K562 (cell line): ENCODE results near the gene ITGA1. TPM values are rescaled to one million over a fixed set of nuclear protein-coding genes. Genes with fewer than 3 reads are reported as not detected.

Source experiments
- ATAC-seq: fragments of 200-7000 bp; cut with Tn5 transposase; 3 replicates; pipeline ENCODE4 v1.9.1; 2020; ENCODE audit warnings: moderate library complexity
- BruUV-seq: library from RNA; stranded (reverse); fragments of 400-500 nt; replicated peaks from 2 replicates; lab custom pipeline; 2021; lab: Mats Ljungman, UMichigan
- CTCF ChIA-PET: fragments of 300-600 bp; formaldehyde crosslinking; extraction: SDS; loops from one replicate; lab custom pipeline; 2021; ENCODE audit warnings: low intra/inter-chr PET ratio; lab: Yijun Ruan, JAX
- POLR2A ChIA-PET: fragments of 300-600, 350-650 bp; sonication (Branson Sonifier 250); formaldehyde crosslinking; extraction: SDS; loops from one replicate; lab custom pipeline; 2021; ENCODE audit warnings: antibody characterized with exemption, inconsistent platforms; lab: Yijun Ruan, JAX
- DNase-seq, 4 experiments: peaks; one replicate each; pipeline versions ENCODE4 v3.0.0 to v3.0.0-alpha.2; 2011 to 2018; ENCODE audit warnings: low spot score in 3 of 4, mixed read lengths in 3 of 4; ENCODE audit errors: extremely low read depth in 1 of 4
- FAIRE-seq: peaks from 2 replicates; lab custom pipeline; 2011; peaks lifted over from hg19 to GRCh38; lab: Jason Lieb, UNC
- H2AFZ ChIP-seq: 2 replicates; pipeline ENCODE4 v1.6.0; 2011; ENCODE audit warnings: low read depth, low read length, control low read depth, inconsistent platforms
- H3K27ac ChIP-seq: fragments of 200-600 bp; 3 replicates; pipeline ENCODE4 v1.8.0; 2011; ENCODE audit warnings: low read depth, mild to moderate bottlenecking, control low read depth, inconsistent platforms, low read length, moderate library complexity, mixed read lengths; ENCODE audit errors: extremely low read depth
- H3K27me3 ChIP-seq, 2 experiments: fragments of 300-600 bp in 1 of 2; 2 replicates in 1 of 2; 3 replicates in 1 of 2; pipeline versions ENCODE4 v1.6.0 to v1.8.0; 2011; ENCODE audit warnings: inconsistent platforms in 2 of 2, low read length in 2 of 2, mild to moderate bottlenecking in 1 of 2, mixed read lengths in 1 of 2, moderate library complexity in 1 of 2; ENCODE audit not compliant: control insufficient read depth in 2 of 2, insufficient read depth in 2 of 2
- H3K36me3 ChIP-seq: fragments of 300-600 bp; 3 replicates; pipeline ENCODE4 v1.8.0; 2011; ENCODE audit warnings: mild to moderate bottlenecking, low read length, inconsistent platforms; ENCODE audit not compliant: control insufficient read depth, insufficient read depth
- H3K4me1 ChIP-seq, 2 experiments: fragments of 200-600 bp in 1 of 2; replicated peaks in 1 of 2; 2 replicates in 1 of 2; 3 replicates in 1 of 2; pipeline versions ENCODE4 v1.5.1 to v1.8.0; 2011; ENCODE audit warnings: inconsistent platforms in 2 of 2, low read length in 2 of 2, mild to moderate bottlenecking in 1 of 2, mixed read lengths in 1 of 2, moderate library complexity in 1 of 2; ENCODE audit not compliant: control insufficient read depth in 2 of 2, insufficient read depth in 2 of 2
- H3K4me2 ChIP-seq: 2 replicates; pipeline ENCODE4 v1.6.1; 2011; ENCODE audit warnings: low read length, control low read depth, inconsistent platforms, mixed read lengths; ENCODE audit not compliant: insufficient read depth
- H3K4me3 ChIP-seq: fragments of 200-600 bp; sonication (generic), shearing (Covaris generic); 2 replicates; pipeline ENCODE4 v1.5.1; 2016; ENCODE audit warnings: control low read depth, inconsistent platforms
- H3K79me2 ChIP-seq: fragments of 200-600 bp; 3 replicates; pipeline ENCODE4 v1.8.0; 2011; ENCODE audit warnings: low read length, inconsistent platforms; ENCODE audit not compliant: control insufficient read depth, insufficient read depth
- H3K9ac ChIP-seq, 2 experiments: 2 replicates each; pipeline versions ENCODE4 v1.6.0 to v1.6.1; 2011; ENCODE audit warnings: low read depth in 2 of 2, low read length in 2 of 2, control low read depth in 1 of 2, inconsistent platforms in 1 of 2, mild to moderate bottlenecking in 1 of 2, mixed read lengths in 1 of 2; ENCODE audit not compliant: insufficient read depth in 1 of 2
- H3K9me1 ChIP-seq: one replicate; pipeline ENCODE4 v1.6.0; 2011; ENCODE audit warnings: inconsistent platforms, mild to moderate bottlenecking, low read length, moderate library complexity; ENCODE audit not compliant: control insufficient read depth, insufficient read depth
- H3K9me3 ChIP-seq: replicated peaks from 2 replicates; pipeline ENCODE4 v1.5.1; 2011; ENCODE audit warnings: low read depth, low read length, inconsistent platforms; ENCODE audit not compliant: control insufficient read depth, insufficient read depth
- H4K20me1 ChIP-seq: replicated peaks from 2 replicates; pipeline ENCODE4 v1.6.1; 2011; ENCODE audit warnings: low read length, inconsistent platforms, mixed read lengths; ENCODE audit not compliant: control insufficient read depth, insufficient read depth
- CBFA2T2 ChIP-seq: fragments of 450-650 bp; conservative IDR thresholded peaks from 2 replicates; pipeline ENCODE4 v1.6.1; 2017; ENCODE audit warnings: mild to moderate bottlenecking
- ETS2 ChIP-seq: IDR thresholded peaks from 2 replicates; pipeline ENCODE4 v1.6.1; 2016; ENCODE audit warnings: borderline replicate concordance, missing genetic modification characterization, mild to moderate bottlenecking, moderate library complexity, missing compliant biosample characterization; ENCODE audit not compliant: poor library complexity, severe bottlenecking
- HMGXB4 ChIP-seq: sonication (generic); formaldehyde crosslinking; IDR thresholded peaks from 2 replicates; pipeline ENCODE4 v1.8.1; 2023; ENCODE audit warnings: mild to moderate bottlenecking, missing genetic modification reagents
- PYGO2 ChIP-seq: fragments of 450-650 bp; IDR thresholded peaks from 2 replicates; pipeline ENCODE4 v1.6.1; 2016; ENCODE audit warnings: mild to moderate bottlenecking, missing genetic modification characterization, moderate library complexity, missing compliant biosample characterization
- RFX5 ChIP-seq: IDR thresholded peaks from 2 replicates; pipeline ENCODE4 v1.6.1; 2011; ENCODE audit warnings: low read depth, mild to moderate bottlenecking, improper control_type of control experiment, low read length
- SRSF1 ChIP-seq: fragments of 200-400 bp; formaldehyde crosslinking; IDR thresholded peaks from 2 replicates; pipeline ENCODE4 v1.6.1; 2017; ENCODE audit warnings: mild to moderate bottlenecking, low read depth, low read length, moderate library complexity
- ZBTB7A ChIP-seq: IDR thresholded peaks from 2 replicates; pipeline ENCODE4 v1.6.1; 2011; ENCODE audit warnings: low read depth, mild to moderate bottlenecking, low read length, moderate library complexity, borderline replicate concordance; ENCODE audit not compliant: control insufficient read depth
- ZNF695 ChIP-seq: fragments of 450-650 bp; formaldehyde crosslinking; IDR thresholded peaks from 2 replicates; pipeline ENCODE4 v1.4.0; 2020; ENCODE audit warnings: mild to moderate bottlenecking, moderate library complexity
- WGBS: fragments of 100-300 bp; shearing (Covaris generic); methylation state at CpG from one replicate; pipeline ENCODE4 v1.1.6; 2016; ENCODE audit warnings: low coverage, mixed read lengths; ENCODE audit not compliant: insufficient coverage; ENCODE audit errors: missing lambda C conversion rate; 5-methylcytosine and 5-hydroxymethylcytosine counted together
- in situ Hi-C: fragments of 300-500 bp; cut with MboI; formaldehyde crosslinking; loops from 4 replicates; pipeline ENCODE4 v1.15.0; 2018; ENCODE audit warnings: inconsistent platforms, mixed read lengths
- intact Hi-C: fragments of 100-400 bp; cut with micrococcal nuclease; formaldehyde crosslinking; loops from 2 replicates; pipeline ENCODE4 v1.14.2; 2022
- polyA plus RNA-seq, 8 experiments: library from polyadenylated mRNA; depleted of rRNA in 4 of 8; stranded (reverse) in 5 of 8; unstranded in 3 of 8; fragments of >200 nt; fragmentation: Nextera tagmentation in 2 of 8; fragmentation: Illumina TruSeq in 1 of 8; extraction: Ambion mirVana in 2 of 8; extraction: Trizol in 1 of 8; gene quantifications; 2 replicates each; pipeline versions ENCODE4 v1.2.1 to v1.2.3, GENCODE V29; 2011 to 2014; ENCODE audit warnings: inconsistent platforms in 1 of 8, missing spikeins in 1 of 8
- total RNA-seq, 7 experiments: library from RNA; depleted of rRNA in 6 of 7; stranded (reverse); fragments of >200 nt in 6 of 7; fragmentation: Illumina TruSeq in 2 of 7; extraction: Trizol in 2 of 7; gene quantifications; 2 replicates each; pipeline versions ENCODE4 v1.2.1 to v1.2.3, GENCODE V29; 2011 to 2021; ENCODE audit warnings: low replicate concordance in 1 of 7

The ITGA1 gene
- total and polyA plus RNA-seq, 9 of the 15 experiments (the other 6 are each of a cell fraction or from before 2014, with no cell fraction given) = 0.04 to 0.22 TPM; not detected in 7

GRCh38 chr5:52894451-52894850, 106.7 kb downstream of the ITGA1 start:
- FAIRE-seq (no peak), ATAC-seq (no peak), DNase-seq (no peak)
- Histone ChIP-seq H3K4me1 (no peaks in the 10 kb centered on the region), H4K20me1 (no peaks in the 10 kb centered on the region), H3K4me3 (no peak overlapping the region), H3K9me1 (no peaks in the 10 kb centered on the region), H3K9me3 (no peaks in the 10 kb centered on the region), H3K4me2 (no peak overlapping the region), H3K79me2 (no peaks in the 10 kb centered on the region), H3K27me3 (no peaks in the 10 kb centered on the region), H2AFZ (no peak overlapping the region), H3K9ac (no peak overlapping the region), H3K27ac (no peak overlapping the region), H3K36me3 (no peaks in the 10 kb centered on the region)
- intact Hi-C loops (no loop called here), in situ Hi-C loops (no loop called here)
- 0% methylated on average over 2 of the region's 2 CpGs for WGBS
- POLR2A ChIA-PET = interaction anchor here (0.6 kb wide), 1 partner anchor 93 kb away, joined by 3 read pairs; no protein-coding TSS in a partner anchor
- TF ChIP-seq ZNF695 (CRISPR knock-in tag) (no peak), CBFA2T2 (no peak), PYGO2 (no peak), ZBTB7A (no peak), SRSF1 (no peak), RFX5 (no peak), ETS2 (tag) (no peak), HMGXB4 (CRISPR knock-in tag) (no peak)
- BruUV-seq = no TSS peak
- CTCF ChIA-PET = no interaction called here
